B cell (primary cell): ENCODE measurements around the gene SLC24A3. TPM values are rescaled to one million over a fixed set of nuclear protein-coding genes. Genes with fewer than 3 reads are reported as not detected.

Source experiments
- ATAC-seq: fragments of 200-7000 bp; cut with Tn5 transposase; one replicate; pipeline ENCODE4 v1.10.0; 2021; ENCODE audit warnings: low read depth, mild to moderate bottlenecking, moderate number of reproducible peaks, moderate library complexity
- CTCF ChIA-PET: fragments of 350-600 bp; sonication (Branson Sonifier 250); formaldehyde crosslinking; loops from one replicate; lab custom pipeline; 2021; ENCODE audit warnings: antibody characterized with exemption, inconsistent platforms; lab: Charles Lee
- POLR2A ChIA-PET: fragments of 350-600 bp; sonication (Branson Sonifier 250); formaldehyde crosslinking; loops from one replicate; lab custom pipeline; 2021; ENCODE audit warnings: antibody characterized with exemption; lab: Charles Lee
- DNase-seq: peaks from one replicate; pipeline ENCODE4 v3.0.0; 2013
- H2AFZ ChIP-seq: 2 replicates; pipeline ENCODE4 v1.6.1; 2012; ENCODE audit warnings: mild to moderate bottlenecking, low read depth, low read length; ENCODE audit not compliant: insufficient read depth, poor library complexity, severe bottlenecking
- H3K27ac ChIP-seq, 2 donors: 1 replicate in 1 of 2; 2 replicates in 1 of 2; pipeline ENCODE4 v1.5.1; 2012 to 2013; ENCODE audit warnings: low read length in 2 of 2, mild to moderate bottlenecking in 2 of 2, moderate library complexity in 1 of 2
- H3K27me3 ChIP-seq, 4 experiments: fragments of 200-600 bp in 1 of 4; sonication (generic) in 1 of 4; replicated peaks in 1 of 4; 1 replicate in 2 of 4; 2 replicates in 2 of 4; pipeline versions ENCODE4 v1.6.1 to v1.7.0; 2013 to 2016; ENCODE audit warnings: low read length in 3 of 4, mild to moderate bottlenecking in 2 of 4, mixed read lengths in 1 of 4, moderate library complexity in 1 of 4; ENCODE audit not compliant: insufficient read depth in 4 of 4, control insufficient read depth in 3 of 4; ENCODE audit errors: control extremely low read depth in 1 of 4
- H3K36me3 ChIP-seq, 2 experiments: replicated peaks in 1 of 2; 1 replicate in 1 of 2; 2 replicates in 1 of 2; pipeline versions ENCODE4 v1.6.1 to v1.7.1; 2013; ENCODE audit warnings: low read length in 1 of 2; ENCODE audit not compliant: insufficient read depth in 2 of 2, control insufficient read depth in 1 of 2; ENCODE audit errors: control extremely low read depth in 1 of 2, extremely low read depth in 1 of 2
- H3K4me1 ChIP-seq, 2 donors: fragments of 200-600 bp in 1 of 2; sonication (generic) in 1 of 2; 1 replicate in 1 of 2; 2 replicates in 1 of 2; pipeline versions ENCODE4 v1.5.1 to v1.6.1; 2013 to 2017; ENCODE audit warnings: low read length in 2 of 2; ENCODE audit not compliant: control insufficient read depth in 2 of 2, insufficient read depth in 2 of 2
- H3K4me2 ChIP-seq: replicated peaks from 2 replicates; pipeline ENCODE3; 2012; ENCODE audit warnings: mild to moderate bottlenecking, low read depth, low read length; ENCODE audit not compliant: poor library complexity, severe bottlenecking
- H3K4me3 ChIP-seq, 5 experiments: fragments of 200-600 bp in 1 of 5; sonication (generic) in 1 of 5; 1 replicate in 3 of 5; 2 replicates in 2 of 5; pipeline versions ENCODE4 v1.5.1 to v1.7.0; 2011 to 2016; ENCODE audit warnings: low read length in 4 of 5, mild to moderate bottlenecking in 4 of 5, low read depth in 2 of 5, control low read depth in 1 of 5, moderate library complexity in 1 of 5; ENCODE audit not compliant: insufficient read depth in 1 of 5; ENCODE audit errors: control extremely low read depth in 1 of 5, extremely low read depth in 1 of 5
- H3K79me2 ChIP-seq: fragments of 200-600 bp; sonication (generic); one replicate; pipeline ENCODE4 v1.6.0; 2016; ENCODE audit warnings: low read length; ENCODE audit not compliant: control insufficient read depth, insufficient read depth
- H3K9ac ChIP-seq: fragments of 200-600 bp; sonication (generic); 2 replicates; pipeline ENCODE4 v1.6.1; 2017; ENCODE audit warnings: mild to moderate bottlenecking, low read length, moderate library complexity
- H3K9me3 ChIP-seq, 3 donors: one replicate each; pipeline versions ENCODE4 v1.6.1 to v1.7.1; 2013; ENCODE audit warnings: low read length in 2 of 3; ENCODE audit not compliant: control insufficient read depth in 2 of 3, insufficient read depth in 1 of 3; ENCODE audit errors: control extremely low read depth in 1 of 3
- H4K20me1 ChIP-seq: 2 replicates; pipeline ENCODE4 v1.6.0; 2012; ENCODE audit warnings: mild to moderate bottlenecking, low read length; ENCODE audit not compliant: insufficient read depth, control insufficient read depth, poor library complexity, severe bottlenecking
- H3K27ac Mint-ChIP-seq: one replicate; pipeline ENCODE4 v1.8.0; 2021; ENCODE audit warnings: mixed read lengths
- H3K27me3 Mint-ChIP-seq: one replicate; pipeline ENCODE4 v1.8.0; 2021; ENCODE audit warnings: mixed read lengths
- H3K4me1 Mint-ChIP-seq: one replicate; pipeline ENCODE4 v1.8.0; 2021; ENCODE audit warnings: mixed read lengths
- H3K4me3 Mint-ChIP-seq: one replicate; pipeline ENCODE4 v1.8.0; 2021; ENCODE audit warnings: mixed read lengths
- H3K9me3 Mint-ChIP-seq: one replicate; pipeline ENCODE4 v1.8.0; 2022; ENCODE audit warnings: mixed read lengths; ENCODE audit not compliant: insufficient read depth
- CTCF ChIP-seq: fragments of 200-600 bp; IDR thresholded peaks from one replicate; pipeline ENCODE4 v1.8.0; 2022; ENCODE audit warnings: antibody characterized with exemption, mild to moderate bottlenecking
- EZH2 ChIP-seq: IDR thresholded peaks from 2 replicates; pipeline ENCODE4 v1.6.1; 2012; ENCODE audit warnings: borderline replicate concordance, low read depth, mild to moderate bottlenecking, moderate library complexity, low read length; ENCODE audit not compliant: insufficient read depth, poor library complexity, severe bottlenecking
- WGBS: methylation state at CpG from one replicate; pipeline ENCODE4 v1.1.5; 2013; ENCODE audit warnings: missing lambda C conversion rate; ENCODE audit not compliant: insufficient coverage; 5-methylcytosine and 5-hydroxymethylcytosine counted together
- intact Hi-C: fragments of 100-400 bp; cut with micrococcal nuclease; formaldehyde crosslinking; loops from one replicate; pipeline ENCODE4 v1.10.0; 2022
- polyA plus RNA-seq: library from polyadenylated mRNA; depleted of rRNA; stranded (reverse); fragments of >200 nt; gene quantifications from 2 replicates; pipeline ENCODE4 v1.2.3, GENCODE V29; 2012
- total RNA-seq, 2 donors: library from RNA; stranded (reverse); fragments of 120-200 nt in 1 of 2; gene quantifications; 1 replicate in 1 of 2; 2 replicates in 1 of 2; pipeline versions ENCODE4 v1.2.3 to v1.2.4, GENCODE V29; 2013 to 2022

The SLC24A3 gene
- total and polyA plus RNA-seq, 2 donors (not counting 1 experiment from before 2014, with no cell fraction given) = not detected

- Histone ChIP-seq H3K27ac (no peak overlapping the region), H3K79me2 (no peaks in the 10 kb centered on the region), H2AFZ (no peak overlapping the region), H3K27me3 (no peaks in the 10 kb centered on the region), H3K4me2 (no peak overlapping the region), H3K4me1 (no peaks in the 10 kb centered on the region), H3K4me3 (no peak overlapping the region), H4K20me1 (no peaks in the 10 kb centered on the region), H3K36me3 (no peaks in the 10 kb centered on the region), H3K9ac (no peak overlapping the region), H3K9me3 (no peaks in the 10 kb centered on the region)
- no peak for TF ChIP-seq CTCF
- TF ChIP-seq EZH2 = no peak
- peaks cover 20% of the 10 kb centered on the region for H3K27me3 Mint-ChIP-seq
- no peaks in the 10 kb centered on the region for H3K9me3 Mint-ChIP-seq
- H3K27ac Mint-ChIP-seq = no peak overlapping the region
- H3K4me3 Mint-ChIP-seq = no peak overlapping the region
- ChIA-PET CTCF (no interaction called here), POLR2A (no interaction called here)
- WGBS = 89% methylated on average over 6 of the region's 8 CpGs
- DNase-seq = no peak
- H3K4me1 Mint-ChIP-seq = no peaks in the 10 kb centered on the region
- intact Hi-C loops = no loop called here
- ATAC-seq = no peak
Measured at GRCh38 chr20:19407196-19407595, 194.8 kb downstream of the SLC24A3 start.

GRCh38 chr20:19407736-19408135 lies 195.3 kb downstream of the SLC24A3 start:
- no peak overlapping the region for H3K27ac Mint-ChIP-seq
- Histone ChIP-seq H3K4me1 (no peaks in the 10 kb centered on the region), H3K9ac (no peak overlapping the region), H3K9me3 (no peaks in the 10 kb centered on the region), H3K4me2 (no peak overlapping the region), H3K27me3 (no peaks in the 10 kb centered on the region), H3K79me2 (no peaks in the 10 kb centered on the region), H4K20me1 (no peaks in the 10 kb centered on the region), H3K4me3 (no peak overlapping the region), H3K27ac (no peak overlapping the region), H2AFZ (no peak overlapping the region), H3K36me3 (no peaks in the 10 kb centered on the region)
- peaks cover 20% of the 10 kb centered on the region for H3K27me3 Mint-ChIP-seq
- no peak for TF ChIP-seq CTCF
- TF ChIP-seq EZH2 = no peak
- H3K4me1 Mint-ChIP-seq = no peaks in the 10 kb centered on the region
- WGBS = 83% methylated on average over 2 of the region's 4 CpGs
- intact Hi-C loops = no loop called here
- no peaks in the 10 kb centered on the region for H3K9me3 Mint-ChIP-seq
- ATAC-seq (no peak), DNase-seq (no peak)
- H3K4me3 Mint-ChIP-seq = no peak overlapping the region
- ChIA-PET POLR2A (no interaction called here), CTCF (no interaction called here)
